SK-N-SH (cell line): ENCODE results near the gene SRPK1.

ENCODE experiments used
- EP300 ChIP-seq, 2 experiments: IDR thresholded peaks; 2 replicates each; pipeline versions ENCODE4 v1.4.0 to v1.6.1; 2012; ENCODE audit warnings: borderline replicate concordance in 1 of 2, low read depth in 1 of 2, low read length in 1 of 2
- REST ChIP-seq: IDR thresholded peaks from 2 replicates; pipeline ENCODE4 v1.6.1; 2012; ENCODE audit warnings: mild to moderate bottlenecking, low read depth, low read length, moderate library complexity
- TCF12 ChIP-seq: IDR thresholded peaks from 2 replicates; pipeline ENCODE4 v1.4.0; 2012
- YY1 ChIP-seq: IDR thresholded peaks from 2 replicates; pipeline ENCODE4 v1.4.0; 2012; ENCODE audit warnings: low read depth, mild to moderate bottlenecking
- TF ChIP-seq, protein P1 (sequence below): fragments of 200-600 bp; sonication (generic); IDR thresholded peaks from 2 replicates; pipeline ENCODE4 v1.6.1; 2017; ENCODE audit warnings: antibody characterized with exemption, mild to moderate bottlenecking, moderate library complexity

GRCh38 chr6:35810971-35811698 lies 109.8 kb downstream of the SRPK1 start:
- TF ChIP-seq TCF12 = no peak
- TF ChIP-seq, protein P1, sequence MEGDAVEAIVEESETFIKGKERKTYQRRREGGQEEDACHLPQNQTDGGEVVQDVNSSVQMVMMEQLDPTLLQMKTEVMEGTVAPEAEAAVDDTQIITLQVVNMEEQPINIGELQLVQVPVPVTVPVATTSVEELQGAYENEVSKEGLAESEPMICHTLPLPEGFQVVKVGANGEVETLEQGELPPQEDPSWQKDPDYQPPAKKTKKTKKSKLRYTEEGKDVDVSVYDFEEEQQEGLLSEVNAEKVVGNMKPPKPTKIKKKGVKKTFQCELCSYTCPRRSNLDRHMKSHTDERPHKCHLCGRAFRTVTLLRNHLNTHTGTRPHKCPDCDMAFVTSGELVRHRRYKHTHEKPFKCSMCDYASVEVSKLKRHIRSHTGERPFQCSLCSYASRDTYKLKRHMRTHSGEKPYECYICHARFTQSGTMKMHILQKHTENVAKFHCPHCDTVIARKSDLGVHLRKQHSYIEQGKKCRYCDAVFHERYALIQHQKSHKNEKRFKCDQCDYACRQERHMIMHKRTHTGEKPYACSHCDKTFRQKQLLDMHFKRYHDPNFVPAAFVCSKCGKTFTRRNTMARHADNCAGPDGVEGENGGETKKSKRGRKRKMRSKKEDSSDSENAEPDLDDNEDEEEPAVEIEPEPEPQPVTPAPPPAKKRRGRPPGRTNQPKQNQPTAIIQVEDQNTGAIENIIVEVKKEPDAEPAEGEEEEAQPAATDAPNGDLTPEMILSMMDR = no peak
- no peak for TF ChIP-seq REST
- no peak for TF ChIP-seq YY1
- no peak for TF ChIP-seq EP300 (IDR thresholded peaks at IDR 0.05; ENCODE audit: borderline replicate concordance in 1 of 2, low read depth in 1 of 2, low read length in 1 of 2)
